ENCODE data around the gene NPAS4.
"Not testable (repeated sequence)": the region's sequence is repeated elsewhere in the genome, so short reads cannot be mapped to it uniquely, and the experiment has no call there.

Gene NPAS4

GRCh38 chr11:66418168-66418985 is 2.5 kb upstream of the NPAS4 start:
- peak; percentile 55 for DNase-seq

DNA sequence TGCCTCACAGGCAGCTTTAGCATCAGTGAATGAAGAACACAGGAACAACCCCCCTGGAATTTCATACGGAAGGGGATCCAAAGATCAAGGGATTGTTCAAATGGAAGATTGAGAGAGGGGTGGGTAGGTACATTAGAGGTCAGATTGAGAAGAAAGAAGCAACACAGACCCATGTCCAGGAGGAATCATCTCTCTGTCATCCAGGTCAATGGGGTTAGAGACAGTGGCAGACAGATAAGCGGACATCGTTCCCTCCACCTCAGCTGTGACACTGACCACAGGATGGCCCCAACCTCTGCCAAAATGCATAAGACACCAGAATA is 1.9 kb upstream of the NPAS4 start:
- DNase-seq: no peak

- no peak for DNase-seq
Measured at GRCh38 chr11:66419825-66420224, 1.0 kb upstream of the NPAS4 start.

GRCh38 chr11:66421492-66422205 is 814 bp downstream of the NPAS4 start:
- peak; percentile 67 for DNase-seq

- DNase-seq: no peak
Measured at GRCh38 chr11:66426314-66426713, 5.5 kb downstream of the NPAS4 start.

GRCh38 chr11:66428933-66429332 is 8.1 kb downstream of the NPAS4 start:
- no peak for DNase-seq

DNA sequence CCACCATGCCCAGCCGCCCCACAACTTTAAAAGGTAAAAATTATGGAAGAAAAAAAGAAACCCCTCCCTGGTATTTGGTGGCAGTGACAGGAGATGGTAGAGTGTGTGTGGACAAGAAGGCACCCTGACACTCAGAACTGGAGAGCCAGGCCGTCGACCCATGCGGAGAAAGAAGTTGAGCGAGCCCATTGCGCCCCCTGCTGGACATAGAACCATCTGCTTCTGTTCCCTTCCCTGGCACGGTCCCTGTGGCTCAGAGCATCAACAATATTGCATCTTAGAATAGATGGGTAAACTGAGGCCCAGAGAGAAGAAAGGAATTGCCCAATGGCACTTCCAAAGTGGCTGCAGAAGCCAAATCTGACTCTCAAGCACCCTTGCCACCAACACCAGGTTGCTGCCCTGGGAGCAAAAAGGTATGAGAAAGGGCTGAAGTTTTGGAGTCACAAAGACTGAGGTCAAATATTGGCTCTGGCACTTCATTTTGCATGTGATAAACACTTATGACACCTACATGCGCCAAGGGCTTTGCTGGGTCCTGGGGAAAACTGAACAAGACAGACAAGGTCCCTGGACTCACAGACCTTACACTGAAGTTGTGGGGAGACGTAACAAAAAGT is 9.3 kb downstream of the NPAS4 start:
- peak; percentile 40 for DNase-seq

DNA sequence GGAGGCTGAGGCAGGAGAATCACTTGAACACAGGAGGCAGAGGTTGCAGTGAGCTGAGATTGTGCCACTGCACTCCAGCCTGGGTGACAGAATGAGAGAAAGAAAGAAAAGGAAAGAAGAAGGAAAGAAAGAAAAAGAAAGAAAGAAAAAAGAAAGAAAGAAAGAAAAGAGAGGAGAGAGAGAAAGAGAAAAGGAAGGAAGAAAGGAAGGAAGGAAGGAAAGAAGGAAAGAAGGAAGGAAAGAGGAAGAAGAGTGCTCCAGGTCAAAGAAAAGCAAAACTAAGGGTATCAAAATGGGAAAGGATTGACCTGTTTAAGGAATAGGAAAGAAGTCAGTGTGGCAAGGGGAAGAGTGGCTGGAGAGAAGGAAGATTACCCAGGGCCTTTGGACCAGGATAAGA is 10.5 kb downstream of the NPAS4 start:
- DNase-seq: not testable (repeated sequence)

- not testable (repeated sequence) for DNase-seq
Measured at GRCh38 chr11:66431871-66432329, 11.1 kb downstream of the NPAS4 start.

DNA sequence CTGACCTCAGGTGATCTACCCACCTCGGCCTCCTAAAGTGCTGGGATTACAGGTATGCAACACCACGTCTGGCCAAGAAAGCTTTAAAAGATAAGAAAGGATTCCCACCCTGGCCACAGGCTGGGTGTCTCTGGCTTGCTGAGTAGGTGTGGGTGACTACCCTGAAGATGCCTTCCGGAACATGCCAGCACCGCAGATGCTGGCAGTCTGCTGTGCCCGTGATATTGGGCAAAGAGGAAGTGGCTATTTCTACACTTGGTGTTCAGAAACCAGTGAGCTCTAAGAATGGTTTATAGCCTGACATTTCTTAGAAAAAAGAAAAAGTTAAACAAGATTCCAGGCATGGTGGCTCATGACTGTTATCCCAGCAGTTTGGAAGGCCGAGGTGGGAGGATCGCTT is 11.8 kb downstream of the NPAS4 start:
- no peak for DNase-seq

DNA sequence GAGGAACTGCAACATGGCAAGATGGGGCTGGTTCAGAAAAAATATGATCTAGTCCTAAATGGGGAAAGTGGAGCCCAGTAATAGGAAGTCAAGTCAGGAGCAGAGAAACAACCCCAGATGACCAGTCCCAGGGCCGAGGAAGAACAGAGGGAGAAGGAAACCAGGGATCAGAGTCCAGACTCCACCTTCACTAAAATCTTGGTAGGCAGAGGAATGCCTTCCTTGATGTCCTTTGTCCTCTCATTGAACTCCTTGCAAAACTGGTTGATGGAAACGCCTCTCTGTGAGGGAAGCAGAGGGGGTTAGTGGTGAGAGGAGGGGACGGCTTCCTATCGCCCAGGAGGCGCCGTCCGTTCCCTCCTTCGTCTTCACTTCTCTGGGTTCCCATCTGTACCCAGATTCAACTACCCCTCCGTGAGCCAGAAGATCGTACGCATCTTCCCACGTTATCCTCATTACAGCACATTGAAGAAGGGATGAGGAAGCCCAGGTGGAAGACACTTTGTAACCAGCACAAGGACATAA is 17.2 kb downstream of the NPAS4 start:
- DNase-seq: no peak

- peak; percentile 83 for DNase-seq
Measured at GRCh38 chr11:66438504-66439466, 17.9 kb downstream of the NPAS4 start, which contains the start of gene MRPL11. MRPL11 (minus strand) TSS chr11:66438848; CDS start chr11:66438754, 94 bp downstream.

GRCh38 chr11:66440101-66440939 is 19.5 kb downstream of the NPAS4 start:
- DNase-seq: not testable (repeated sequence)

- not testable (repeated sequence) for DNase-seq
Measured at GRCh38 chr11:66440940-66441282, 20.1 kb downstream of the NPAS4 start.

DNA sequence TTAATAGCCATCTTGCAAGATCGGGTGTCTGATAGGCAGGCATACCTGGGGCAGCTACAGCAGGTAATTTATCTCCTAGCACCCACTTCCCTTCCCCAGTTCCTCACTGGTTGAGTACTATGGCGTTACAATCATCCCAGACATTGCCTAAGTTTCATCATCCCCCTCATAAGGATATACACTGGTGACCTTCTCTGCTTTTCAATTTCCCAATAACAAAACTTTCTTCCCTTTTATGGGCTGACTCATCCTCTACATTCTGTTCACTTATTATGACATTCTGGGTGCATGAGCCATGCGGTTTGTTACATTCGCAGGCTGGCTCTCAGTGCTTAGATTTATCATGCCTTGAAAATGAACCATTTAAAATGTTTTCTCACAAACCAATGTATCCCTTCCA is 22.8 kb downstream of the NPAS4 start:
- no peak for DNase-seq

DNA sequence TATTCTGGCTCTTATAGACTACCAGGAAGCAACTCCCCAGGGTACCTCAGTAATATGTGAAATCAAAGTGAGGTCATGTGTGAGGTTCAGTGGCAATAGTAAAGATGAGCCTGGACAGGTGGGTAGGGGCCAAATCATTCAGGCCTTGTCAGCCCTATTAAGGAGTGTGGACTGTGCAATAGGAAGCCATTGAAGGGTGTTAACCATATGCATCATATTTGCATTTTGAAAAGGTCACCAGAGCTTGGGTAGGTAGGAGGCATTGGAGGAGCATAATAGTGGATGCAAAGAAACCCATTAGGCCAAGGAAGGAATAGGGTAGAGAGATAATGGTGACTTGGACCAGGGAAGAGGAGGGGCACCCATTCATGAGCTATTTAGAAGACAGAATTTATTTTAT is 26.2 kb downstream of the NPAS4 start:
- no peak for DNase-seq

DNA sequence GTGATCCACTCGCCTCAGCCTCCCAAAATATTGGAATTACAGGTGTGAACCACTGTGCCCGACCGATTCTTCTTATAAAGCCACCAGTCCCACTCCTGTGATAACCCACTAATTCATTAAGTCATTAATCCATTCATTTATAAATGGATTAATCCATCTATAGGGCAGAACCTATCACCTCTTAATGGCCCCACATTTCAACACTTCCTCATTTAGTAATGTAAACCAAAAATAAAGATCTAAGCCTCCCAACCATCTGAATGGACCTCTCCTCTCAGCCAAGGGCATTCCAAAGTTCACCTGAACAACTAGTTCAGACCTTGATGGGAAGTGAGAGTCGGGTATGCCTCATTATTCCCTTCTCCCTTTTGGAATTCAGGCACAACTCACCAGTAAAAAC is 27.7 kb downstream of the NPAS4 start:
- no peak for DNase-seq

DNA sequence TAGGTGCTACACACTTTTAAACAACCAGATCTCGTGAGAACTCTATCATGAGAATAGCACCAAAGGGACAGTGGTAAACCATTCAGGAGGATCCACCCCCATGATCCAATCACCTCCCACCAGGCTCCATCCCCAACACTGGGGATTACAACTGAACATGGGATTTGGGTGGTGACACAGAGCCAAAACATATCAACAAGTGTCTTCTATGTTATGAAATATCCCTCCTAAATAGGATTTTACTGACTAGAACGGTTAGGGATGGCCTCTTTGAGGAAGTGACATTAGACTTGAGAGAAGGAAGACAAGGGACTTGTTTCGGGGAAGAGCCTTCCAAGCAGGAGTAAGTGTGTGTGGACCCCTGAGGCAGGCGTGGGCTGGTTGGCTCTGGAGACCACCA is 29.7 kb downstream of the NPAS4 start:
- DNase-seq: no peak

GRCh38 chr11:66451663-66452062 is 30.8 kb downstream of the NPAS4 start:
- DNase-seq: no peak

- no peak for DNase-seq
Measured at GRCh38 chr11:66454247-66454646, 33.4 kb downstream of the NPAS4 start.

GRCh38 chr11:66454828-66455227 is 34.0 kb downstream of the NPAS4 start:
- no peak for DNase-seq

DNA sequence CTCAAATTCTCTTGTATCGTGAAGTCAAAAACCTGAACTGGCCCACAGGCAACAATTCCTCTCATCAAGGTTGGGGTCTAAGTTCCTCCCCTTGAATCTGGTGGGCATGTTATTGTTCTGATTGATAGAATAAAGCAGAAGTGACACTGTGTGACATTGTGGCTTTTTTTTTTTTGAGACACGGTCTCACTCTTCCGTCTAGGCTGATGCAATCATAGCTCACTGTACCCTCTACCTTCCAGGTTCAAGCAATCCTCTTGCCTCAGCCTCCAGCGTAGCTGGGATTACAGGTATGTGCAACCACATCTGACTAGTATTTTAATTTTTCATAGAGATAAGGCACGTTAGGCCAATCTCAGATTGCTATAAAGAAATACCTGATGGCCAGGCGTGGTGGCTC is 37.0 kb downstream of the NPAS4 start:
- DNase-seq: no peak
